Subcutaneous adipose tissue (tissue), 4 donors: ENCODE data around the gene MMAA. TPM values are rescaled to one million over a fixed set of nuclear protein-coding genes. Genes with fewer than 3 reads are reported as not detected.

Experiments
- total RNA-seq, 4 donors: library from RNA; depleted of rRNA; stranded (reverse); fragments of >200 nt; gene quantifications; one replicate each; pipeline ENCODE4 v1.1.0, GENCODE V29; 2016
- TF ChIP-seq, protein P1 (sequence below): fragments of 450-650 bp; IDR thresholded peaks from one replicate; pipeline ENCODE4 v1.5.1; 2016; ENCODE audit warnings: low read depth, mild to moderate bottlenecking, control low read depth, antibody characterized with exemption, moderate library complexity

MMAA gene
- total RNA-seq, 4 donors from 2014 or later, result 3.4 to 6.4 (median 5.5) TPM

DNA sequence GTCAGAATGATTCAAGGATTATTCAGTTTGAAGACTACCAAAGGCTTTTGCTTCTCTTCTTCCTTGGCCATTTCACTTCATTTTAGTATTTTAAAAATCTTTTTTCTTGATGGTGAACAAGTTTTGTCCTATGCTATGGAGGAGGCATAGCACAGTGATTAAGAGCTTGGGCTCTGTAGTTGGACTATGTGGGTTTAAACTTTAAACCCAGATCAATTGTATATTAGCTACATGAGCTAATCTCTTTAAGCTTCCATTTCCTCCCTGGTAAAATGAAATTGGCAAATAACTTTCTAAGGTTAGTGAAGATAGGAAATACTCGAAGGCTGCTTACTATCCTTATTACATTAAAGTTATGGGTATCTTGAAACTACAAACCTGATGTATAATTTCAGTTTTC lies 37.0 kb downstream of the MMAA start:
- TF ChIP-seq, protein P1, sequence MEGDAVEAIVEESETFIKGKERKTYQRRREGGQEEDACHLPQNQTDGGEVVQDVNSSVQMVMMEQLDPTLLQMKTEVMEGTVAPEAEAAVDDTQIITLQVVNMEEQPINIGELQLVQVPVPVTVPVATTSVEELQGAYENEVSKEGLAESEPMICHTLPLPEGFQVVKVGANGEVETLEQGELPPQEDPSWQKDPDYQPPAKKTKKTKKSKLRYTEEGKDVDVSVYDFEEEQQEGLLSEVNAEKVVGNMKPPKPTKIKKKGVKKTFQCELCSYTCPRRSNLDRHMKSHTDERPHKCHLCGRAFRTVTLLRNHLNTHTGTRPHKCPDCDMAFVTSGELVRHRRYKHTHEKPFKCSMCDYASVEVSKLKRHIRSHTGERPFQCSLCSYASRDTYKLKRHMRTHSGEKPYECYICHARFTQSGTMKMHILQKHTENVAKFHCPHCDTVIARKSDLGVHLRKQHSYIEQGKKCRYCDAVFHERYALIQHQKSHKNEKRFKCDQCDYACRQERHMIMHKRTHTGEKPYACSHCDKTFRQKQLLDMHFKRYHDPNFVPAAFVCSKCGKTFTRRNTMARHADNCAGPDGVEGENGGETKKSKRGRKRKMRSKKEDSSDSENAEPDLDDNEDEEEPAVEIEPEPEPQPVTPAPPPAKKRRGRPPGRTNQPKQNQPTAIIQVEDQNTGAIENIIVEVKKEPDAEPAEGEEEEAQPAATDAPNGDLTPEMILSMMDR, result no peak

DNA sequence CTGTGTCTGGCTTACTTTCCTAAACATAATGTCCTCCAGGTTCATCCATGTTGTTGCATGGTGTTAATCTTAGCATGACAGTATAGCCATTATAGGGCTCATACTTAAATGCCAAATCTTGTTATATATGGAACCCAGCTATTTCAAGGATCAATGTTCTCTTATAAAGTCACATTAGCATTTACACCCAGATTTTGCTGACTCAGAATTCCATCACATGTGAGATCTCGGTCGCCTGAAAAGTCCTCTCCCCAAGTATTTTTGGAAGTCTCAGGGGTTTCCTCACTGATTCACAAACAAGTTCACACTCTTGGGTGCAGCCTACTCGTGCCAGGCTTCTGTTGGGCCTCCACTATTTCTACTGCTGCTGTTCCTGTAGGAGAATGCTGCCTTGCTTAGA lies 40.9 kb downstream of the MMAA start:
- TF ChIP-seq, protein P1, result no peak

DNA sequence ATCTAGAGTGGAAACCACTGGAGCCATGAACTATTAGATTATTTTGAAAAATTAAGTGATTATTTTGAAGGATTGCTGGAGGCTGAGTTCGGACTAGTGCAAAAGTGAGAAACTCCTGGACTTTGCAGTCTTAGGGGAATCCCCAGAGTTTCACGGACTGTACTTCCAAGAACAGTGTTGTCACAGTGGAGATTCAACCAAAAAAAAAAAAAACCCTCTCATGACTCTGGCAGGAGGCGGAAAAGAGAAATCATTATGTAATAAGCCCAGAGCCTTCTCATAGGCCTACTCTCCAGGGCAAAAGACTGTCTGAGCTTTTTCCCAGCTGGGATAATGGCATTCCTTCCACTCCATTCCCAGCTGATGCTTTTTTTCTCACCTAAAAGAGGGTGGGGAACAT lies 44.0 kb downstream of the MMAA start:
- TF ChIP-seq, protein P1, result no peak

DNA sequence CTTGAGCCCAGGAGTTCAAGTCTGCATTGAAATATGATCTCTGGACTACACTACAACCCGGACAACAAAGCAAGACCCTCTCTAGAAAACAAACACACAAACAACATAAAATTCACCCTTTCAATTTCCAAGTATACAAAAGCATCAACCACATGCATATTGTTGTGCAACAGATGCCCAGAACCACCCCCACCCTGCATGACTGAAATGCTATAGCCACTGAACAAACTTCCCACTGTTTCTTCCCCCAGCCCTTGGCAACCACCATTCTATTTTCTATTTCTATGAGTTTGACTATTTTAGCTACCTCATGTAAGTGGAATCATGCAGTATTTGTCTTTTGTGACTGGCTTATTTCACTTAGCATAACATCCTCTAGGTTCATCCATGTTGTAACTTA lies 46.6 kb downstream of the MMAA start:
- TF ChIP-seq, protein P1, result no peak

DNA sequence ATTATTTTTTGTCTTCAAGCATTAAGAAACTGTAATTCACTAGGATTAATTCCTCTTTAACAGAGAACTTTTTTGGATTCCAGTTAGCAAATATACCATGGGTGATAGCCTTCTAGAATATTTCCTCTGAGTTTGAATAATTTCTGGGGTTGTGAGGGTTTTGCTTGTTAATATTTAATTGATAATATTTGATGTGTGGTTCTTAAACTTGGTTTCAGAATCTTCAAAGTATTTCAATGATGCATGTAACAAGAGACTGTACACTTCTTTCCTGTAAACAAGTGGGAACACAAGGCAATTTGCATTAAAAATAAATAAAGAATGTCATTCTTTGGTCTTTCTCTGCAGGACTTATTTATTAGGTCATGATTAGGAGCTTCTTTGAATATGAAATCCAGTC lies 51.2 kb downstream of the MMAA start:
- TF ChIP-seq, protein P1, result no peak

DNA sequence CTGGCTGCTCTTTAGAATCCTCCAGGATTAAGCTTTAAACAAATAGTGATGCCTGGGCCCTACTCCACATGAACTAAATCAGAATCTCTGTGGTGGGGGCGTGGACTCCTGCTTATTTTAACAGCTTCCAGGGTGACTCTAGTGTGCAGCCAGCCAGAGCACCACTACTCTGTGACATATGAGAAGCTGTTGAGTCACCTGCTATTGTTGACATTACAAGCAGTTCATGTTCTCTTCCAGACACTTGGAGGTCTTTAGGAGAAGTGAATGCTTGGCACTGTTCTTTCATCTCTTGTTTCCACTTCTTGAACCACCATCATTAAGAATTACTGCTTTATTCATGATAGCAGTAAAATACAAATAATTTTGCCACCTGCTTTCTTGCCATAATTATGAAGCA lies 60.3 kb downstream of the MMAA start:
- TF ChIP-seq, protein P1, result no peak

DNA sequence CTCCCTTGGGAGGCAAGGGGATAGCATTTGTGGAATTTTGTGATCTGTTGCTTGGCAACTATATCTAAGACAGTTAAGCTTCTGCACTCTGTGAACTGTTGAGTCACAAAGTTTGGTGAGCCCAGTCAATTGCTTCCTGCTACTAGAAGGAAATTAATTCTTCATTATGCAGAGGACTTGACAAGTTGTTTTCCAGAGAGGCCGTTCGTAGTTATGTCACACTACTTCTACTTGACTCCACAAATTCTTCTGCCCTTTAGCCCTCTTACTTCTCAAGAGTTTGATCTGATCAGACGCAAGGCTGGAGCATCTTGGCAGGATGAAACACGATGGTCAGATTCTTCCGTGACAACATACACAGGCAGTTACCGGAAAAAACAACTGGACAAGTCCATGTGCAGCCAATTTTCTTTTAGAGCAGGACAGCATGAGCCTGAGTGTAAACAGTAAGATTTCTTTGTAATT lies 60.8 kb downstream of the MMAA start, which contains the start of gene C4orf51:
Gene C4orf51, plus strand, starts transcription at position 156 of the 465 bp plus-strand sequence. Its CDS starts 58 bp downstream, at position 214.
- TF ChIP-seq, protein P1, result no peak
